Measurements from ENCODE around the gene CNTNAP4.

Gene CNTNAP4

GRCh38 chr16:76237471-76237870 lies 39.7 kb upstream of the CNTNAP4 start:
- TF ChIP-seq TARDBP (IDR thresholded peaks at IDR 0.05) (no peak), ELF4 (IDR thresholded peaks at IDR 0.05) (no peak), NFRKB (IDR thresholded peaks at IDR 0.05) (no peak), SUZ12 (IDR thresholded peaks at IDR 0.05) (no peak), CTBP1 (IDR thresholded peaks at IDR 0.05; ENCODE audit: borderline replicate concordance) (no peak), LEF1 (IDR thresholded peaks at IDR 0.05; ENCODE audit: borderline replicate concordance) (no peak), BHLHE40 (IDR thresholded peaks at IDR 0.05; ENCODE audit: borderline replicate concordance) (no peak), FOXK2 (IDR thresholded peaks at IDR 0.05) (no peak), SP1 (IDR thresholded peaks at IDR 0.05) (no peak), ZNF384 (IDR thresholded peaks at IDR 0.05) (no peak), L3MBTL2 (conservative IDR thresholded peaks at IDR 0.05) (no peak), ARNT (IDR thresholded peaks at IDR 0.05) (no peak), FOXA1 (IDR thresholded peaks at IDR 0.05) (no peak)
- no peak for DNase-seq (ENCODE audit: extremely low spot score)
- CTCF ChIA-PET = no interaction called here
- POLR2A ChIA-PET = no interaction called here

- ChIA-PET POLR2A (no interaction called here), CTCF (no interaction called here)
- TF ChIP-seq CTBP1 (IDR thresholded peaks at IDR 0.05; ENCODE audit: borderline replicate concordance) (no peak), ARNT (IDR thresholded peaks at IDR 0.05) (no peak), PKNOX1 (IDR thresholded peaks at IDR 0.05) (no peak), L3MBTL2 (conservative IDR thresholded peaks at IDR 0.05) (no peak)
- no peak for DNase-seq (ENCODE audit: extremely low spot score)
Measured at GRCh38 chr16:76241755-76242154, 35.4 kb upstream of the CNTNAP4 start.

- TF ChIP-seq SP1 (IDR thresholded peaks at IDR 0.05) (no peak), PKNOX1 (IDR thresholded peaks at IDR 0.05) (no peak), ARNT (IDR thresholded peaks at IDR 0.05) (no peak), CTBP1 (IDR thresholded peaks at IDR 0.05; ENCODE audit: borderline replicate concordance) (no peak), LEF1 (IDR thresholded peaks at IDR 0.05; ENCODE audit: borderline replicate concordance) (no peak), FOXA1 (IDR thresholded peaks at IDR 0.05) (no peak), BHLHE40 (IDR thresholded peaks at IDR 0.05; ENCODE audit: borderline replicate concordance) (no peak)
- POLR2A ChIA-PET = no interaction called here
- DNase-seq (ENCODE audit: extremely low spot score) = no peak
- CTCF ChIA-PET = no interaction called here
Measured at GRCh38 chr16:76243620-76244019, 33.6 kb upstream of the CNTNAP4 start.

- no peak for DNase-seq (ENCODE audit: extremely low spot score)
- ChIA-PET CTCF (no interaction called here), POLR2A (no interaction called here)
- TF ChIP-seq NFRKB (IDR thresholded peaks at IDR 0.05) (no peak), ELF4 (IDR thresholded peaks at IDR 0.05) (no peak), FOXK2 (IDR thresholded peaks at IDR 0.05) (no peak), FOXM1 (IDR thresholded peaks at IDR 0.05; ENCODE audit: borderline replicate concordance) (no peak), L3MBTL2 (conservative IDR thresholded peaks at IDR 0.05) (no peak), TARDBP (IDR thresholded peaks at IDR 0.05) (no peak), HDGF (IDR thresholded peaks at IDR 0.05; ENCODE audit: borderline replicate concordance) (no peak), PKNOX1 (IDR thresholded peaks at IDR 0.05) (no peak), SP1 (IDR thresholded peaks at IDR 0.05) (no peak), SUZ12 (IDR thresholded peaks at IDR 0.05) (no peak), ARNT (IDR thresholded peaks at IDR 0.05) (no peak), LEF1 (IDR thresholded peaks at IDR 0.05; ENCODE audit: borderline replicate concordance) (no peak), BHLHE40 (IDR thresholded peaks at IDR 0.05; ENCODE audit: borderline replicate concordance) (no peak), ZNF384 (IDR thresholded peaks at IDR 0.05) (no peak), FOXA1 (IDR thresholded peaks at IDR 0.05) (no peak), CTBP1 (IDR thresholded peaks at IDR 0.05; ENCODE audit: borderline replicate concordance) (no peak)
Measured at GRCh38 chr16:76246587-76246986, 30.6 kb upstream of the CNTNAP4 start.

GRCh38 chr16:76265434-76266045 lies 11.7 kb upstream of the CNTNAP4 start:
- CTCF ChIA-PET = interaction anchor here (1.0 to 1.2 kb wide), 2 partner anchors 12 to 13 kb away, joined by 4 read pairs; partner anchors contain the start of gene CNTNAP4

GRCh38 chr16:76268824-76269223 lies 8.4 kb upstream of the CNTNAP4 start:
- DNase-seq (ENCODE audit: extremely low spot score) = no peak
- CTCF ChIA-PET = no interaction called here
- TF ChIP-seq SP1 (IDR thresholded peaks at IDR 0.05) (no peak), FOXM1 (IDR thresholded peaks at IDR 0.05; ENCODE audit: borderline replicate concordance) (no peak), FOXK2 (IDR thresholded peaks at IDR 0.05) (no peak)
- POLR2A ChIA-PET = no interaction called here

More at GRCh38 chr16:76265434-76266045, 11.7 kb upstream of the CNTNAP4 start:
- TF ChIP-seq L3MBTL2 (conservative IDR thresholded peaks at IDR 0.05) = no peak
- TF ChIP-seq HDGF (IDR thresholded peaks at IDR 0.05; ENCODE audit: borderline replicate concordance) = no peak
- DNase-seq (ENCODE audit: extremely low spot score) = peak; percentile 46
- POLR2A ChIA-PET = no interaction called here

- TF ChIP-seq CTBP1 (IDR thresholded peaks at IDR 0.05; ENCODE audit: borderline replicate concordance) (no peak), ZNF384 (IDR thresholded peaks at IDR 0.05) (no peak), ARNT (IDR thresholded peaks at IDR 0.05) (no peak), TARDBP (IDR thresholded peaks at IDR 0.05) (no peak)
- POLR2A ChIA-PET = no interaction called here
Measured at GRCh38 chr16:76277460-76278030, 344 bp downstream of the CNTNAP4 start.

More at GRCh38 chr16:76277460-76278030, 344 bp downstream of the CNTNAP4 start:
- CTCF ChIA-PET = interaction anchor here (1.1 kb wide), 1 partner anchor 12 kb away, joined by 4 read pairs; no protein-coding TSS in a partner anchor
- DNase-seq (ENCODE audit: extremely low spot score) = no peak
